ENCODE data around the gene DLL3.

Gene DLL3

GRCh38 chr19:39481676-39482075 lies 17.1 kb upstream of the DLL3 start:
- H3K4me3 ChIP-seq (ENCODE audit: low read depth, low read length), result peak overlapping the region; percentile 97

- H3K4me3 ChIP-seq (ENCODE audit: low read depth, low read length), result no peak overlapping the region
Measured at GRCh38 chr19:39483141-39483540, 15.6 kb upstream of the DLL3 start.

- no peak overlapping the region for H3K4me3 ChIP-seq (ENCODE audit: low read depth, low read length)
Measured at GRCh38 chr19:39489756-39490155, 9.0 kb upstream of the DLL3 start.

- H3K4me3 ChIP-seq (ENCODE audit: low read depth, low read length), result no peak overlapping the region
Measured at GRCh38 chr19:39492225-39492624, 6.5 kb upstream of the DLL3 start.

GRCh38 chr19:39492788-39493187 lies 6.0 kb upstream of the DLL3 start:
- no peak overlapping the region for H3K4me3 ChIP-seq (ENCODE audit: low read depth, low read length)

GRCh38 chr19:39494661-39495060 lies 4.1 kb upstream of the DLL3 start:
- no peak overlapping the region for H3K4me3 ChIP-seq (ENCODE audit: low read depth, low read length)

GRCh38 chr19:39496063-39496462 lies 2.7 kb upstream of the DLL3 start:
- no peak overlapping the region for H3K4me3 ChIP-seq (ENCODE audit: low read depth, low read length)

- peak overlapping the region; percentile 9 for H3K4me3 ChIP-seq (ENCODE audit: low read depth, low read length)
Measured at GRCh38 chr19:39497701-39497995, 1.1 kb upstream of the DLL3 start.

- H3K4me3 ChIP-seq (ENCODE audit: low read depth, low read length), result peak overlapping the region; percentile 9
Measured at GRCh38 chr19:39497996-39498797, 550 bp upstream of the DLL3 start.

GRCh38 chr19:39499932-39500331 lies 1.2 kb downstream of the DLL3 start:
- no peak overlapping the region for H3K4me3 ChIP-seq (ENCODE audit: low read depth, low read length)

GRCh38 chr19:39500543-39500942 lies 1.8 kb downstream of the DLL3 start:
- no peak overlapping the region for H3K4me3 ChIP-seq (ENCODE audit: low read depth, low read length)

GRCh38 chr19:39501340-39501739 lies 2.6 kb downstream of the DLL3 start:
- no peak overlapping the region for H3K4me3 ChIP-seq (ENCODE audit: low read depth, low read length)

- no peak overlapping the region for H3K4me3 ChIP-seq (ENCODE audit: low read depth, low read length)
Measured at GRCh38 chr19:39502640-39503417, 4.1 kb downstream of the DLL3 start.

GRCh38 chr19:39506598-39506943 lies 7.8 kb downstream of the DLL3 start:
- no peak overlapping the region for H3K4me3 ChIP-seq (ENCODE audit: low read depth, low read length)

GRCh38 chr19:39506944-39507714 lies 8.4 kb downstream of the DLL3 start:
- H3K4me3 ChIP-seq (ENCODE audit: low read depth, low read length), result peak overlapping the region; percentile 62

- H3K4me3 ChIP-seq (ENCODE audit: low read depth, low read length), result peak overlapping the region; percentile 62
Measured at GRCh38 chr19:39507715-39508364, 9.1 kb downstream of the DLL3 start.

GRCh38 chr19:39508629-39509028 lies 9.9 kb downstream of the DLL3 start:
- no peak overlapping the region for H3K4me3 ChIP-seq (ENCODE audit: low read depth, low read length)

- H3K4me3 ChIP-seq (ENCODE audit: low read depth, low read length), result no peak overlapping the region
Measured at GRCh38 chr19:39509233-39509632, 10.5 kb downstream of the DLL3 start.

GRCh38 chr19:39512988-39513387 lies 14.2 kb downstream of the DLL3 start:
- H3K4me3 ChIP-seq (ENCODE audit: low read depth, low read length), result no peak overlapping the region

- peak within 1 kb of the TSS; percentile 82 for H3K4me3 ChIP-seq (ENCODE audit: low read depth, low read length)
Measured at GRCh38 chr19:39514840-39515550, 16.2 kb downstream of the DLL3 start, which contains the start of gene SELENOV. TSS of gene SELENOV (plus strand) at chr19:39515139. CDS start at chr19:39515213, 74 bp downstream.

All from iPS-11a (cell line).